Bone marrow (tissue), 2 donors: ENCODE data around the gene PRKG2.
A peak's percentile ranks its signal among the peaks of the same experiment; 100 is the strongest.

Experiments
- DNase-seq, 2 donors: peaks; one replicate each; lab custom pipeline; 2025; lab: John Stamatoyannopoulos, UW

PRKG2 gene

DNA sequence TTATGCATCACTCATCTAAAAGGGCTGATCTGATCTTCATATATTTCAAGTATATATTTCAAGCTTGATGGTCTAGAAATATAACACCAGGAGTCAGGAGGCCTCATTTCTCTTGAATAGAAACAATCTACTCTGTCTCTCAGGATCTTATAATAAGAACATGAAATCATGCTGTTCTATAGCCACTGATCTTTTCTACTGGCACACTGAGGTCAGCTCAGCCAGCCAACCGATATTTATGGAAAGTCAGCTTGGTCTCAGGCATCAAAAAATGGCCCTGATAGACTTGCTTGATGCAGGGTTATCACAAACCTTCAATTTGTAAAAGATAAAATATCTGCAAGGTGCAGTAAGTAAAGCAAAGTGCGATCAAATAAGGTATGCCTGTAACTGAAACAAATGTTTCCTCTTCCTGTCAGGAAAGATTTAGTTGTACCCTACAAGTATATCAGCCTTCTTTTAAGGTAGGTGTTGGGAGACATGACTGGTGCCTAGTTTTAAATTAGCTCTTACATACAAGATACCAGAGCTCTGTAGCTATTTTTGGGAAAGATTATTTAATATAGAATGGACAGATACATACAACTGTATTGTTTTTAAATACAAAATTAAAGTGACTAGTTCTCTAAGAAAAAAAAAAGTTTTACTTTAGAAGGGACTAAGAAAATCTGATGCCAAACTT lies 121.2 kb downstream of the PRKG2 start:
- DNase-seq, result no peak

DNA sequence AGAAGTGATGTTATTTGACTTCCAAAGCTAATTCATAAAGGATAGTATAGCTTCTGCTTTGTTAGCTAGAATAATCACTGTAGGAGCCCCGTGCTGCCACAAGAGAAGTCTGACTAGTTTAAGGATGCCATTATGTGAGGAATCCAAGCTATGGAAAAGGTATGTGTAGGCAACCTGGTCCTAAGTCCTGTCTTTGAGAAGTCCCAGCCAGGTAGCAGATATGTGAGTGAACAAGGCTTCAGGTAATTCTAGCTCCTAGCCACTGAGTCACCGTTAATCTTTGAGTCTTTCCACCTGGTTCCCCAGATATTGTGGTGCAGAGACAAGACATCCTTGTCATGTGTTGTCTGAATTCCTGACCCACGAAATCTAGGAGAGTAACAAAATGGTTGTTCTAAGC lies 129.0 kb downstream of the PRKG2 start:
- no peak for DNase-seq

DNA sequence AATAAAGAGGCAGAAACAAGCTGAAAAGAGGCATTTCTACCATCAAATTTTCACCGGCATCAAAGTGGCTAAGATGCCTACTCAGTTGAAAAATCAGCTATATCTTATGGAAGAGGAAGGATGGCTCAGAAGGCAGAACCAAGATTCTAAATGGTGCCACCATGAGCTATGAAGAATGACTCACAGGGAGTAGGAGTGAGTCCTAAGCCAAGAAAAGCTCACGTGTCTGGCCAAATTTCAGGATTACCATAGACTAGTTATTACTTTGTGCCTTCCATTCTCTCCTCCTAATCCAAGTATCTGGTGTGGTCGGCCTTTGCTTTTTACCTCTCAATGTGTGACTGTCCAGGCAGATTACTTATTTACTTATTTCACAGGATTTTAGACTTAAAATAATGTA lies 129.7 kb downstream of the PRKG2 start:
- DNase-seq, result no peak

DNA sequence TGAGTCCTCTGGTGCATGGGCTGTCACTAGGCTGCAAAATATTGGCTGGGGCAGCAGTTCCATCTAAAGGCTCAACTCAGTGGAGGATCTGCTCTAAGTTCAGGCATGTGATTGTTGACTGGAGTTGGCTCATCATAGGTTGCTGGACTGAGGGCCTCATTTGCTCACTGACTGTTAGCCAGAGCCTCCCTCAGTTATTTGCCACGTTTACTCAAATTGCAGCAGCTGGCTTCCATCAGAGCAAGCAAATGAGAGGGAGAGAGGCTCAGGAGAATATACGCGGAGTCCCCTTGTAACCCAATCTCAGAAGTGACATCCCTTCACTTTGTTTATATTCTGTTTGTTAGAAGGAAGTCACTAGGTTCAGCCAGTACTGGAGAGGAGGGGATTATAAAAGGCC lies 130.4 kb downstream of the PRKG2 start:
- DNase-seq, result no peak

DNA sequence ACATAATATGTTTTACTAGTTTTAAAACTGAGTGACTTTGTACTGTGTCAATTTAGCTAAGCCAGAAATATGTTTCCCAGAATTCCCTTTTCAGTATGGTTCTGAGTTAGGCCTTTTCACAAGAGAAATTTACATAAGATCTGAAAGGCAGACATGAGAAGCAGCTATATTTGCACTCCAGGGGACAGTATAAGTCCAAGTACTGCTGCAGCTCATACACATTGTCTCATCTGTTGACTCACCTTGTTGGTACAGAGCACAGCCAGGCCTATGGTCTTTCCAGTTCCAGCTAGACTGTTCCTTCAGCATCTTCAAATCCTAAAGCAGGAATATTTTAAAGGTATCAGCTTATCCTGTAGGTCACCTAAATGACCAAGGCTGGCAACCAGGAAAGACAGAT lies 131.0 kb downstream of the PRKG2 start:
- DNase-seq, result no peak

DNA sequence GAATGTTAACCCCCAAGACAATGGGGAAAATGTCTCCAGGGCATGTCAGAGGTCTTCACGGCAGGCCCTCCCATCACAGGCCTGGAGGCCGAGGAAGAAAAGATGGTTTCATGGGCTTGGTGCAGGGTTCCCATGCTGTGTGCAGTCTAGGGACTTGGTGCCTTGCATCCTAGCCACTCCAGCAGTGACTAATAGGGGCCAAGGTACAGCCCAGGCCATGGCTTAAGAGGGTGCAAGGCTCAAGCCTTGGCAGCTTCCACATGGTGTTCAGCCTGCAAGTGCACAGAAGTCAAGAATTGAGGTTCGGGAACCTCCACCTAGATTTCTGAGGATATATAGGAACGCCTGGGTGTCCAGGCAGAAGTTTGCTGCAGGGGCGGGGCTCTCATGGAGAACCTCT lies 133.9 kb downstream of the PRKG2 start:
- DNase-seq, result no peak

DNA sequence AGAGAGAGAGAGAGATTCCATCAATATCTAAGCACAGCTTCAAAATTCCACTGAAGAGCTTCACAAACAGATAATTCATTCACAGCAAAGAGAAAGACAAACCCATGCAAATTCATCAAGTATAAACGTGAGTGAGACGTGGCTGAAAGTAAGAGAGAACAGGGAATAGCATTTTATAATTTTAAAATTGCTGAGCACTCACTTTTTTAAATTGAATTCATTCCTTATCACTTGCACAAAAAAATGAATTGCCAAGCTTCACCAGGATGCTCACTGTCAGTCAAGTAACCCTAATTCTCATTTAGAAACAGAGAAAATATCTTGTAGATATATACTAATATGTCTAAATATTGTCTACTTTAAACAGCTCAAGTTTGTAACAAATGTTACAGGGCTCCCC lies 144.0 kb downstream of the PRKG2 start:
- DNase-seq, result no peak

DNA sequence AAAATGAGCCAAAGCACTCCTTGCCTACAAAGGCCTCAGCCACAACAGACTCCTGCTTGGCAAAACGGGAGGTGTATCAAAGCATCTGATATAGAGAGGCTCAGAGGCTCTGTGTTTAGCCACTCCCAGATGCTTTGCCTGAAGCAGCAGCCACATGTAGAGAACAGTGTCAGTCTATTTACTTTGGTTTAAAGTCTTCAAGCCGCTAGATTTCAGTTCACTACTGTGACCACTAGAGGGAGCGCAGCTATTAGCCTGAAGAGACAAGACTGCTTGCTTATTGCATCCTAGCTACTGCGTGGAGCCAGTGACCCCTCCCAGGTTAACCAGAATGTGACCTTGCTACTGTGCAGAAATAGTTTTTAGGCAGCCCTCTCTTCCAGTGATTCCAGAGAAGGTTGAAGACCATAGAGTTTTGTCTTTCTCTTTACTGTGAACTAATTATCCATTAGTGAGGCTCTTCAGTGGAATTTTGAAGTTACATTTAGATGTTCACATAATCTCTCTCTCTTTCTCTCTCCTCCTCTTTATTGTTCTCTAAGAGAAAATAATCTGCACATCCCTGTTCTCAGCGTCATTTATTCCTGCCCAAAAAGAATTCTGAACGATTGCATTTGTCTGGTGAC lies 145.2 kb downstream of the PRKG2 start:
- peak in 1 of 2 donors; percentile 36 for DNase-seq

DNA sequence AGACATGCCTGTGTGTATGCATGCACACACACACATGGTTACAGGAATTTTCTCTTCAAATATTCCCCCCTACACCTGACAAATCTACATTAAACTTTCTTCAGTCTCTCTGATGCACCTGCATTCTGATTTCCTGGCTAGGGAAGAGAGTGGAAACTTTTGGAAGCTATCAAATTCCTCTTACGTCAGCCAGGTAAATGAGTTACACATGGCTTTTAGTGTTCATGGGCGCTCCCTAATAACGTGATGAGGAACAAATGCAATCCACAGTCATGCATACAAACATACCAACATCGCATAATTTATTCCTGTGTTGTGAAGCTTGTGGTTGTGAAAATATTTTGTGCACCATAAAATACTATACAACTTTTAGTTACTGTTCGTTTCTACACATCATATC lies 149.6 kb downstream of the PRKG2 start:
- DNase-seq, result no peak

DNA sequence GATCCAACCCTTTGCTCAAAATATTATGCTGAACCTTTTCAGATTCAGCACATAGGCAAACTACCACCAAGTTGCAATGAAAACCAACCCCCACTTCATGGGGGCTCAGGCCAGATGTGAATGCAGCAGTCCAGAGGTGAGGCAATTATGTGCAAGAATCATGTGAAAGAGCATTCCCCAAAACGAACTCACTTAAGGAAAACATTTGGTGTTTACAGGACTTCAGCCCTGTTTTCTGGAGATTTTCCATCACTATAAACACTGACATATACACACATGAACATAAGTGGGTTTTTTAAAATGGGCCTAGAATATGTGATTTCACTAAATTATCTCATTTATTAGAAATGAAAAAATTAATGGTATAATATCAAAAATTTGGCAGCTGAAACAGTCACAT lies 153.0 kb downstream of the PRKG2 start:
- DNase-seq, result no peak

DNA sequence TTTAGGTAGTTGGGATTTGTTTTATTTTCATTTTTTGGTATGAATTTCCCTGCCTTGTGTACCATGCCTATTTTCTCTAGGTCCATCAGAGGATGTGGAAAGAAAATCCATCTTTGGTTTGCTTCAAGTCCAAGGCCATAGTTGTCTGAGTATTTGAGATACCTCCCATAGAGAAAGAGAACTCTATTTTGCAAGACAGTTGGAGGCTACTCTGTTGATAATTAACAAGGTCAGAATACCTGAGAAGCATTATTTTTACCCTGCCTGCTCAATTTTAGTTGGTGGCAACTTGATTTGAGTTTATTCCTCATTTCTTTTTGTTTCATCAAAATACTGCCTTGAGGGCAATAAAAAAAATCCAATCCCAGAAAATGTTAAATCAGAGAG lies 153.7 kb downstream of the PRKG2 start:
- DNase-seq, result no peak

DNA sequence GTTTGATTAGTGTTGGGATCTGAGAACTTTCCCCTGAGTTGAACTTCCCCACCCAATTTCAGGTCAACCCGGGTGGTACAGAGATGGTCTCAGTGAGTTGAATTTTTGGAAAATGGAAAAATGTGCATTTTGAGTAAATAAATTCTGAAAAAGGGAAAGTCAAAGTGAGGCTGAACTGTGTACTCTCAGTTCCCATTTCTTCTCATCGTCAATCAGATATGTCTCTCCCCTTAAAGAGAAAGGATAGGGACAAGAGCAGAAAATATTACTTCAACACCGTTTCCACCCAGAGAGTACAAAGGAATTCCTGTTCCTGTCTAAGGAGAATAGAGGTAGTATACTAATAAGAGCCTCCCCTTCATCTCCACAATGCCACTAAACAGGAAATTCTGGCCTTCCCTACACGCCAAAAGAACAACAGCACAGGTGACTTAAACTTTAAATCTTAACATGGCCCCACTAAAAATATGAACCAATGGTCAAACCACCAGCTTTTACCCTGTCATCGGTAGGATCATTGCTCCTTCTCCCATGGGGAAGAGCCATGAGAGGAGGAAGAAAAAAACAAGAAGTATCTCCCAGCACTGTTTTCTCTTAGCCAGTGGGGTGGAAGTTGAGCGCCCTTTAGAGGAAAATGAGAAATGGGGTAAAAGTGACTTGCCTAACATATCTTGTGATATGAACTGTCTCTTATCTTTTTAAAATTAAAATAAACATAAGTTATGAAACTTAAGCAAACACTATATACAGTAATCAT lies 154.3 kb downstream of the PRKG2 start:
- no peak for DNase-seq

DNA sequence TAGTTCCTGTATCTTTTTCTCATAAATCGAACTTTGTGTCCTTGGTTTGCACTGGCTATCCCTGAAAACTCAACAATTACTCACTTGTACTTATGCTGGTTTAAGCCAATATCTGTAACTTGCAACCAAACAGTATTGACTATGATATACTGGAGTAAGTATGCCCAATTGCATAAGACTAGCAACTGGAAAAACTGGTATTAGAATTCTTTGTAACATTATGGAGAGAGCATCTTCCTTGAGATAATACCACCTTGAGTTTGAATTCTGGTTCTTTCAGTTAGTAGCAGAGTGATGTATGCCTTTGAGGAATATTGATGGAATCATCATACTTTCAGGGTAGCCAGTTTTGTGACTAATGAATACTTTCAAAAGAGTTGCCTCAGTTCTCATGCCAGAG lies 156.4 kb downstream of the PRKG2 start:
- no peak for DNase-seq

DNA sequence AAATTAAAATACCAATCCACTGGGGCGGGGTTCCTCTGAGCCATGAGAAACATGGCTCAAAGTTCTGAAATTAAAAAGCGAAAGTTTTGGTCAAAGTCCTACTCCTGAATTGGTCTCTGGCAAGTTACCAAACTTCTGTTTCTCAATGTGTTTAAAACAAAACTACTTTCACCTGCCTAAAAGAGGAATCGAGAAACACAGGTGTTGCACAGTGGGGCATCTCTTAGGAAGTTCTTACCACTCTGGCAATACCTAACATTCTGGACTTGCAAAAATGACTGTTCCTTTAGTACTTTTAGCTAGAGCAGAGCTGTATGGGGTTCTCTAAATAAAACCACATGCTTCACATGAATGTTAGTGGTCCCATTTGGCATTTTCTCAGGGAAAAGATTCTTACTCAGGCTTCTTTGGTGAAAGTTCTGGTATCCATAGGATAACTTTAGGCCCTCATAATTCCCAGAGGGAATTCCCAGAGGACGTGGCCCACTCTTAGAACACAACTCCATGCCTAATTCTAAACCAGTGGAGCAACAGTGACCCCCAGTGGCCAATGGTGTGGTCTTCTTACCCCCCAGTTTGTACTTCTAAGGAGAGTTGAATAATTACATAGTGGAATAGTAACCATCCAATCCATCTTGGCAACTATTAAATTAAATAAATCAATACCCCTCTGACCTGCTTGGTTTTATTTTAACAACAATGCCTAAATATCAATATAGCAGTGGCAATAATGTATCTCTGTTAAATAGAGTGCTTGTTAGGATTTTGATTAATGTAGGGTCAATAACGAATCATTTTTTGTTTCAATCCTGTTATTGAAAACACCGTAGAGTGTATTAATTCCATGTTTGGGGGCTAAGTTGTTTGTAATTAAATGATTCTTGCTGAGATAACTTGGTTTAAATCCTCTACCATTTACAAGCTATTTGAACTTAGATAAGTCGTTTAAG lies 162.6 kb downstream of the PRKG2 start:
- DNase-seq, result no peak

DNA sequence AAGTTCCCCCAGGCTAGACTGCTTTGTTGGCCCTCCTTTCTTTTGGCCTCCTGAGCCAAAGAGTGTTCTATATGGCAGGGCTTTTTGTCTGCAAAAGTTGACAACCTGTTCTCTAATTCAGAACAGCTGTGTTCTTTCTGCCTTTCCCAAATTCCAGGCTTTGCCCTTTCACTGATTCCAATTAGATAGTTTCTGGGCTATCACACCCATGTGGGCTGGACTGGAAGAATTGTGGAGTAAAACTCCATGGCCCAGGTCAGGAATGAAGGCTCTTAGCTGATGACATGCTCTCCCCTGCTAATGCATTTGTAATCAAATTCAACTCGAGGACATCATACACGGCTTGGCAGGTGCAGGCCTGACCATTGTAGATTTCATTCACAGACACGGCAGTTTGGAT lies 165.1 kb downstream of the PRKG2 start:
- DNase-seq, result no peak

DNA sequence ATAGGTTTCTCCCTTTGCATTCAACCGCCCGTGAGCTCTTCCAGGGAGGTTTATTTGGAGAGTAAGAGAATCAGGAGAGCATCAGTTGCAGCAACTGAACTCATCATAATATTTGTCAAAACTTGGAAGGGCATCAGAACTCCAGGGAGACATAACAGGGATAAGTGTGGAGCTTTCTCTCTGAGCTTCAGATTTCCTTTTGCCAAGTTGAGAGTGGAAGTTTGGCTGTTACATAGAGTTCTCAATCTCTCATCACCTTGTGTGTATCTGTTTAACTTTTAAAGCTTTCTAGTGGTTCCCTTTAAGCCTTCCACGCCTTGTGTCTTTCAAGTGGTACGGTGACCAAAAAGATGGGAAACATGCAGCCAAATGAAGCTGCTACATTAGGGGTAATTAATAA lies 165.7 kb downstream of the PRKG2 start:
- no peak for DNase-seq

DNA sequence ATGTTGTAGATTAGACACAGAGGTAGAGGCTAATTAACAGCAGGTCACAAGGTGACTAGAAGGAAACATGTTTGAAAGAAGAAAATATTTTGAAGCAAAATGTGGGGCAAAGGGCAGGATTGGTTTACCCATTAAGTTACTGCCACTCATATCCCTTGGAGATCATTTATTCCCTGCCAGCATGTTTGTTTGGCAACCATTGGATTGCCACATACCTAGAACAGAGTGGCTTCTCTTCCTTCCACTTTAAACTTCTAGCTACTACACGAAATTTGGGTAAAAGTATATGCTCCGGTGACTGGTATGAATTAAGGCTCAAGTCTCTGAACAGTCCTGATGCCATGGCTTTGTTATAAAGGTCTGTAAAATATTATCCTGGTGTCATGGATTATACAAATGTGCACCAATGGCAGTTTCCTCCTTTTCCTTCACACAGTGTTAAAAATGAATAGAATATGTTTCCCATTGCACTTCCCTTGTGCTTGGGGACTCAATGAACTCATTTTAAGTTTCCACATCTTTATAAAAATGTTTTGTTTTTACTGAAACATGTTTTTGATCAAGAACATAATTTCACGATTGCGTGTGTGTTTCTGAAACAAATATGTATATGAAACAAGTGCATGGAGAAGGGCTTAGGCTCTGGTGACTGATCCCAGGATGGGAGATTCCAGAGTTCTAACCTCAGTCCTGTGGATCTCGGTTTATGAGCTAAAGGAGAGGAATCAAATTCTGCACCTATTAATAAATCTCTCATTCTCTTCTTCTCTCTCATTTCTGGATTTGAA lies 172.2 kb downstream of the PRKG2 start:
- no peak for DNase-seq

DNA sequence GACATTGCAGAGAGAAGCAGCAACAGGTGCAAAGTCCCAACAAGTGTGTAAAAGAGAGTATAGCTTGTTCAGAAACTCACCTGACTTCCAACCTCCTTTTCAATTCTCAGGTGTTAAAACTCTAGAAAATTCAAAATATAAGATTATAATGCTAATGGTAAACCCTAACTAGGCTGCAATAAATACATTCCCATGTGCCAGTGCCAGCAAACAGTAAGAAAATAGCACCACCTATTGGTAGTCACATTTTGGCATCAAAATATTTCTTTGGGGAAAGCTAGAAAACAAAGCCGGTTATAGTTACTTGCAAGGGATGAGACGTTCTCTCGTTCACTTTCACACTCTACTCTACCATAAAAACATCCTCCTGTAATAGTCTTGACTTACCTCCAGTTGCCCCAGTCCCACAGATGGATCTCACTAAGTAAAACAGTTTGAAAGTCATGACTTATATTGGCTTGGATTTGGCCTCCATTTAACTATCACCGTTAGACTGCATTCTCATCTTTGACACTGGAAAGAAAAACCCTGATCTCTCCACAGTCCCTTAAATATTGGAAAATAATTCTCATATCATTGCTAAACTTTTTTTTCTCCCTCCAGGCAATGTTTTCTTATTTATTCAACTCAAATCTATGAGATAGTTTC lies 174.9 kb downstream of the PRKG2 start:
- peak in 1 of 2 donors; percentile 2 for DNase-seq

DNA sequence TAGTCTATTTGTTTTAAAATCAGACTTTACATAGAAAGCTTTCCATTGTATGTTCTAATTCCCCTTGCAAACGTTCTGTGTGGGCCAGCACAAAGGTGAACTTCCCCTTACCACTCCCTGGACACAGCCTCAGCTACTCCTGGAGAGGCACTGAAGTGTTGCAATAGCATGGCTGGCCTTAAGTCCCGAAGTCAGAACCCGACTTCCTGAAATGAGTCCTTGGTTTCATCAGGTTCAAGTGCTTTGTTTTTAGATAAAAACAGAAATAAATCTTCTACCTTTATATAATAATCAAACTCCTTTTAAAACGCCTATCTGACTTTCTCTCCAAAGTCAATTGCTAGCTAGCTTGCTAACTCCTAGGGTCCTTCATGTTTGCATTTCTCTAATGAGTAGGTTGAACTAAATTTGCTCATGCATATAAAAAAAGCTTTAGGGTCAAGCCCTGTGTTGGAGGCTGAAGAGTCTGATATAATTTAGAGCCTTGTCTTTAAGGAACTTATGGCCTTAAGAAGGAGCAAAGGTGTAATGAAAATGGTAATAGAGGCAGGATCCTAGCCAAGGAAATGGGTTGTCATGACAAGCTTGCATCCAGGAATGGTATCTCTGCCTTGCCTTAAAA lies 175.6 kb downstream of the PRKG2 start:
- DNase-seq, result no peak

DNA sequence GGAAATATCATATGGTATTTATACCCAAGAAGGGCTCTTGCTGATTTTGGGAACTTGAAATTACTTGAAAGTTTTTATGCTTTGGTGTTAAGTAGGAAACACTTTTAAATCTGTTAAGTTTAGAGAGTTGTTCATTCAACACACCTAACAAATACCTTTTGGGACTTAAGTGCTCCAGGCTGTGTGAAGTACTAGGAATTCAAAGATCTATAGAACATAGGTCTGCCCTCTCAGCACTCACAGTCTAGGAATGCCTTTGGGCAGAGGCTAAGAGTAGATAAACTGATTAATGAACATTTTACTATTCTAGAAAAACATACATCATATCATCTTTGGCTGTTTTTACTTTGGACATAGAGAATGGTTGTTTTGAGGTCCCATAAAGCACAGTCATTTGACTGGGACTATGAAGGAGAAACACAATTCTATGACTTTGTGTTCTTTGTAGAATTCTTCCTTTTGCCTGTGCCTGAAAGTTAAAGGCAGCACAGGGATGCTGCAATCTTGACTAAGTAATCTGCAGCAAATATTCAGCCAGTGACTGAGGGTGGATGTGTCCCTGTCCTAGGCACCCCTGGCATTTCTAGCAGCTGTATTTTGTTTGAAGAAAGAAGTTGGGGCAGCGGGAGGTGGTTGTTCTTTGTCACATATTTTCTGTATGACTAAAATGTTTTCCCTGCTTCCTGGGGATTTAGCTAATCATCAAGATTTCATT lies 176.2 kb downstream of the PRKG2 start:
- no peak for DNase-seq
